HAP-1 (cell line): Measurements from ENCODE around the gene FAIM2.
A peak's percentile ranks its signal among the peaks of the same experiment; 100 is the strongest.

Experiments
- DNase-seq, 2 experiments: peaks; one replicate each; pipeline ENCODE4 v3.0.0-alpha.2; 2016 to 2020; ENCODE audit warnings: low spot score in 2 of 2
- H3K27me3 ChIP-seq: fragments of 250-450 bp; sonication (Bioruptor Pico); 2 replicates; pipeline ENCODE4 v1.5.1; 2020; ENCODE audit warnings: low read depth, mild to moderate bottlenecking, moderate library complexity
- H3K36me3 ChIP-seq: fragments of 250-450 bp; sonication (Bioruptor Pico); replicated peaks from 2 replicates; pipeline ENCODE4 v1.5.1; 2020; ENCODE audit warnings: mild to moderate bottlenecking
- H3K4me1 ChIP-seq: fragments of 250-450 bp; sonication (Bioruptor Pico); 2 replicates; pipeline ENCODE4 v1.5.1; 2020; ENCODE audit warnings: mild to moderate bottlenecking
- H3K4me3 ChIP-seq: fragments of 250-450 bp; sonication (Bioruptor Pico); 2 replicates; pipeline ENCODE4 v1.5.1; 2020; ENCODE audit warnings: mild to moderate bottlenecking, moderate library complexity
- H3K9me3 ChIP-seq: fragments of 250-450 bp; sonication (Bioruptor Pico); 2 replicates; pipeline ENCODE4 v1.5.1; 2020; ENCODE audit warnings: mild to moderate bottlenecking, moderate library complexity
- in situ Hi-C: fragments of 300-500 bp; cut with MboI; formaldehyde crosslinking; loops from 3 replicates; pipeline ENCODE4 v1.14.3; 2020; ENCODE audit warnings: low sequenced_read_pairs, inconsistent platforms, mixed read lengths

Gene FAIM2

DNA sequence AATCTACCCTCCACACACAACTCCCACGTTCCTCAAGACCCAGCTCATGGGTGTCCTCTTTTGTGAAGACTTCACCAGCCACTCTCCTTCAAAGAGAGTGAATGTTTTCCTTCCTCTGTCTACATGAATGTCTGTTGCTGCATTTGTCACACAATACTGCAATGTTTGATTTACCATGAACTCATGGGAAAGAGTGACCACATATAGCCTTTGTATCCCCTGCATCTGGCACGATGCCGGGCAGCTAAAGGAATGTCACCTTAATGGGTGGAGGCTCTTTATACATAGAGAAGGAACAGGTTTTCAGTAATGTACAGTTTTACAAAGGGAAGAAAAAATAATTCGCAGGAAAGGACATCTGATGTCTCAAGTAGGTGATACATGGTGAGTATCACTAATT, 48.7 kb downstream of the FAIM2 start:
- no peak for DNase-seq
- in situ Hi-C loops = no loop called here
- H3K27me3 ChIP-seq = no peaks in the 10 kb centered on the region
- H3K9me3 ChIP-seq = no peaks in the 10 kb centered on the region
- H3K4me1 ChIP-seq = peaks cover 9% of the 10 kb centered on the region
- no peak overlapping the region for H3K4me3 ChIP-seq
- no peaks in the 10 kb centered on the region for H3K36me3 ChIP-seq

- Histone ChIP-seq H3K27me3 (0 out of 2 replicates have a peak, but pooled peaks cover 3% of the 10 kb centered on the region), H3K36me3 (no peaks in the 10 kb centered on the region), H3K9me3 (no peaks in the 10 kb centered on the region), H3K4me1 (peaks cover 9% of the 10 kb centered on the region), H3K4me3 (no peak overlapping the region)
- in situ Hi-C loops = no loop called here
- DNase-seq = no peak
Observed at GRCh38 chr12:49853671-49854070, 50.0 kb downstream of the FAIM2 start.

- H3K9me3 ChIP-seq = no peaks in the 10 kb centered on the region
- no peak overlapping the region for H3K4me3 ChIP-seq
- H3K36me3 ChIP-seq = no peaks in the 10 kb centered on the region
- H3K4me1 ChIP-seq = peaks cover 12% of the 10 kb centered on the region
- in situ Hi-C loops = no loop called here
- no peak for DNase-seq
- H3K27me3 ChIP-seq = 0 out of 2 replicates have a peak, but pooled peaks cover 6% of the 10 kb centered on the region
Observed at GRCh38 chr12:49847161-49847560, 56.5 kb downstream of the FAIM2 start.

DNA sequence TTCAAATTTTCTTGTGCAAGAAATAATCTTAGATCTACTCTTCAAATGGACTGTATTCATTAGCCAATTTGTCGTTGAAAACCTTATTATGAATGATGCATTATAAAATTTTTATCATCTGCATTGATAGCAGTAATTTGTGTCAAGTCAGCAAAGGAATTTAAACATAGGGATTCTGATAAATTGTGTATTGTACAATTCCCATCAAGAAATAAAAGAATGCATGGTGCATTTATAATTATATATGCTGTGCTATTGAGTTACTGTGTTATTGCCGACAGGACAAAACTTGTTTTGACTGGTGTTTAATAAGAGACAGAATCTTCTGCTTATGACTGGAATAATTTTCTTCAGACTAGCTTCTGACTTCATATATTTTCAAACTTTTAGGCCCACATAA, 57.7 kb downstream of the FAIM2 start:
- H3K9me3 ChIP-seq = no peaks in the 10 kb centered on the region
- no peaks in the 10 kb centered on the region for H3K36me3 ChIP-seq
- DNase-seq = no peak
- H3K4me3 ChIP-seq = no peak overlapping the region
- in situ Hi-C loops = no loop called here
- peaks cover 5% of the 10 kb centered on the region for H3K4me1 ChIP-seq
- 0 out of 2 replicates have a peak, but pooled peaks cover 6% of the 10 kb centered on the region for H3K27me3 ChIP-seq

GRCh38 chr12:49843876-49844437, 59.7 kb downstream of the FAIM2 start:
- peaks cover 4% of the 10 kb centered on the region; the same call in 1 of the 2 replicates for H3K4me1 ChIP-seq
- H3K4me3 ChIP-seq = no peak overlapping the region
- no peaks in the 10 kb centered on the region for H3K9me3 ChIP-seq
- no peak for DNase-seq
- no peaks in the 10 kb centered on the region for H3K36me3 ChIP-seq
- in situ Hi-C loops = no loop called here
- H3K27me3 ChIP-seq = 0 out of 2 replicates have a peak, but pooled peaks cover 3% of the 10 kb centered on the region

- Histone ChIP-seq H3K36me3 (no peaks in the 10 kb centered on the region), H3K4me1 (peaks cover 4% of the 10 kb centered on the region; the same call in 1 of the 2 replicates), H3K9me3 (no peaks in the 10 kb centered on the region), H3K4me3 (peak overlapping the region; percentile 55), H3K27me3 (0 out of 2 replicates have a peak, but pooled peaks cover under 1% of the 10 kb centered on the region)
- DNase-seq = no peak
- in situ Hi-C loops = no loop called here
Observed at GRCh38 chr12:49843411-49843810, 60.3 kb downstream of the FAIM2 start.

DNA sequence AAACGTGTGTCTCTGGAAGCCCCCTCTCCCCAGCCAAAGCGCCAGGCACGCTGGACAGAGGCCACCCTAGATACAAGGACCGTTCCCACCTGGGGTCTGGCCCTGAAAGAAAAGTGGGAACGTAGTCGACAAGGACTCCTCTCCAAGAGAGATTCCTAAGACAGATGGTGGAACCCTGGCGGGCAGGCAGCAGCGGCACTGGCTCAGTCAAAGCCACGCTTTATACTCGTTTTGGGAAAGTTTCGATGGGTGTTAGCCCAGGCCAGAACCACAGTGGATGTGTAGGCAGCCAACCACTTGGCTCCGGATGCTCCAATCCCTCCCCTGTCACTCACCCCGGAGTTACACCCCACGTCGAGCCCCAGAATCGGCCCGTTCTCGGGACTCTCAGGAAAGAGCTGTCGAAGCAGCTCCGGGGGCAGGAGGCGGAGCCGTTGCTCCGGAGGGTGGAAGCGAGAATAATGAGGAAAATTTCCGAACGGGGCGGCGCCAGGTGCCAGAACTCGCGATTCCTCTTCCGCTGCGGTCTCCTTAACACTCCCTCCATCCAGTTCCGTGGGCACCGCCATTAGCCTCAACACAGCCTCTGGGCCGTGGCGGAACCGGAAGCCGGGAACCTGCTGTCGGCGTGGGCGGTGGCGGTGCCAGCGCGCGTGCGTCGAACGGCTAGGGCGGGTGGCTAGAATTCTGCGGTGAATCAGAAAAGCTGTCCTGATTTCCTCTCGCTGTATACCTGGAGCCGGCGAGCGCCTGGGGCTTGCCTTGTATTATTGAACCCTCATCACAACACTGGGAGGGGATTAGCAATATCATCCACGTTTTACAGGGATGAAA, 61.0 kb downstream of the FAIM2 start, which contains the start of gene BCDIN3D:
Gene BCDIN3D, minus strand, starts transcription at position 588 of the 834 bp plus-strand sequence. Its CDS starts 19 bp downstream, at position 569.
- Histone ChIP-seq H3K4me1 (peaks cover 4% of the 10 kb centered on the region; the same call in 1 of the 2 replicates), H3K4me3 (peak within 1 kb of the TSS; percentile 55), H3K27me3 (no peaks in the 10 kb centered on the region), H3K9me3 (no peaks in the 10 kb centered on the region), H3K36me3 (no peaks in the 10 kb centered on the region)
- peak; percentile 80 to 93 for DNase-seq
- in situ Hi-C loops = no loop called here

DNA sequence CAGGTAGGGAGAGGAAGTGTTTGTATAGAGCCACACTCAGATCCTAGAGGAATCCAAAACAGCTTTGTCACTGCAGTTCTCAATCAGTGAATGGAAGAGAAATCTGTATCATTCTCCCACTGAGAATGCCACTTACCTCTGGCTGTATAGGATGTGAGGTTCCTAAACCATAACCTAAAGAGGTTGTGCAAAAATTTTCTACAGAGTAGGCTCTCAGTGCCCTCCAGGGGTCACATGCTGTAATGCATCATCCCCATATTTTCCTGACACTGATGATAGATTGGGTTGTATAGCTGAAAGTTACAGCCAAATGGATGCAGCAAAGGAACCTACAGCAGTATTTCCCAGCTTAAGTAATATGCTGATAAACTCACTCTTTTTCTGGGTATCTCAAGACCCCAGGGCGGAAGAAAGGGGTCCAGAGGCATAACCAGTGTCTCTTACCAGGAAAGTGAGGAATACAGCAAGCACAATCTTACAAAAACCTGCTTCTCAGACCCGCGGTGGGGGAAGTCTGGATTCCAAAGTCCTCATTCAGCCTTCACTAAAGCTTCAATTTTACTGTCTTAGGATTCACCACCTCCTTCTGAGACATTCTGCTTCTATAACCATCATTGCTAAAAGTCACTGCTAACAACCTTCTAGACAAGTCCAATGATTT, 64.6 kb downstream of the FAIM2 start:
- in situ Hi-C loops = no loop called here
- H3K4me1 ChIP-seq = peaks cover 4% of the 10 kb centered on the region; the same call in 1 of the 2 replicates
- no peaks in the 10 kb centered on the region for H3K27me3 ChIP-seq
- no peak overlapping the region for H3K4me3 ChIP-seq
- H3K9me3 ChIP-seq = no peaks in the 10 kb centered on the region
- peak; percentile 45 to 65 for DNase-seq
- H3K36me3 ChIP-seq = no peaks in the 10 kb centered on the region

GRCh38 chr12:49832836-49833421, 70.8 kb downstream of the FAIM2 start:
- H3K4me1 ChIP-seq = peaks cover 10% of the 10 kb centered on the region
- H3K27me3 ChIP-seq = no peaks in the 10 kb centered on the region
- no peak for DNase-seq
- H3K9me3 ChIP-seq = no peaks in the 10 kb centered on the region
- no peaks in the 10 kb centered on the region for H3K36me3 ChIP-seq
- H3K4me3 ChIP-seq = no peak overlapping the region
- in situ Hi-C loops = no loop called here

- DNase-seq = no peak
- no peaks in the 10 kb centered on the region for H3K36me3 ChIP-seq
- in situ Hi-C loops = no loop called here
Observed at GRCh38 chr12:49831717-49832116, 72.0 kb downstream of the FAIM2 start.

DNA sequence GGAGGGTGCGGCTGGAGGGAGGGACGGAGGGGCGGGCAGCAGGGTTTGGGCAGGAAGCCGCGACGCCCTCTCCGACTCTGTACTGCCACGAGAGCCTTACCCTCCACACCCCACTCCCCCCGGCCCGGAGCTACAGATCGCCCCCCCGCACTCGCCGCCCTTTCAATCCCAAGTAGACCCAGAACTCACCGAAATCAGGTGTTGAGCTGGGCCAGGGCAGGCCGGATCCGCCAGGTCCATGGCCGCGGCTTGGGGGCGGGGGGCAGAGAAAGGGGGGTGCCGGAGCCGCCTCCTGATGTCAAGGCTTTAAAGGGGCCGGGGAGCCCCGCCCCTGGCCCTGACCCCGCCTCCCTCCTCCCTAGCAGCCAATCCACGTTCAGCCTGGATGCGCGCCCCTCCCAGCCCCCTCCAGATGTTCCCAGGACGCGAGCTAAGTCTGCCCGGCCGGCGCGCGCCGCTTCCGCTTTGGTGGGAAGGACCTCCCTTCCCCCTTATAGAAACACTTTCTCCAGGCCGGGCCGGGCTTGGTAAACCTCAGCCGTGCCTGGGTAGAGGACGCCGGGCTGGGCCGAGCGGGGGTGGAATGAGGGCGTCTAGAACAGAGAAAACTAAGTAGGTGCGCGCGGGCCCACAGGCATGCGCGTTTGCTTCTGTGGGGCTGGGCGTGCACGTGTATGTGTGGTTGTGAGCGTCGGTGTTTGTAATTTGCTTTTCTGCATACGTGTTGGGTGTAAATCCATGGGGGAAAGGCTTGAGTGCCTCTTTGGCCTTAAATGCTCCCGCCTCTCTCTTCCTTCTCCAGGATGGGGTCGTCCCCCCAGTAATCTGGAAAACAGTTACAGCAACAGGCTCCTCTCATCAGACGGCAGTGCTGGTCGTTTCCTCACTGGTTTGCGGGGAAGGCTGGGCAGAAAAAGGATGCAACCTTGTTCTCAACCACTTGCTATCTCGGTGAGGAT, 75.3 kb downstream of the FAIM2 start, which contains the start of gene NCKAP5L:
Gene NCKAP5L, minus strand, starts transcription at position 281 of the 959 bp plus-strand sequence. CDS start 24,369 bp downstream, outside the sequence.
- peak within 1 kb of the TSS; percentile 74 for H3K4me3 ChIP-seq
- H3K27me3 ChIP-seq = no peaks in the 10 kb centered on the region
- peaks cover 10% of the 10 kb centered on the region for H3K4me1 ChIP-seq
- DNase-seq = peak; percentile 92 to 98
- no peaks in the 10 kb centered on the region for H3K36me3 ChIP-seq
- H3K9me3 ChIP-seq = no peaks in the 10 kb centered on the region
- in situ Hi-C loops = no loop called here

More at GRCh38 chr12:49831717-49832116, 72.0 kb downstream of the FAIM2 start:
- peaks cover 10% of the 10 kb centered on the region for H3K4me1 ChIP-seq
- no peak overlapping the region for H3K4me3 ChIP-seq
- no peaks in the 10 kb centered on the region for H3K27me3 ChIP-seq
- no peaks in the 10 kb centered on the region for H3K9me3 ChIP-seq

DNA sequence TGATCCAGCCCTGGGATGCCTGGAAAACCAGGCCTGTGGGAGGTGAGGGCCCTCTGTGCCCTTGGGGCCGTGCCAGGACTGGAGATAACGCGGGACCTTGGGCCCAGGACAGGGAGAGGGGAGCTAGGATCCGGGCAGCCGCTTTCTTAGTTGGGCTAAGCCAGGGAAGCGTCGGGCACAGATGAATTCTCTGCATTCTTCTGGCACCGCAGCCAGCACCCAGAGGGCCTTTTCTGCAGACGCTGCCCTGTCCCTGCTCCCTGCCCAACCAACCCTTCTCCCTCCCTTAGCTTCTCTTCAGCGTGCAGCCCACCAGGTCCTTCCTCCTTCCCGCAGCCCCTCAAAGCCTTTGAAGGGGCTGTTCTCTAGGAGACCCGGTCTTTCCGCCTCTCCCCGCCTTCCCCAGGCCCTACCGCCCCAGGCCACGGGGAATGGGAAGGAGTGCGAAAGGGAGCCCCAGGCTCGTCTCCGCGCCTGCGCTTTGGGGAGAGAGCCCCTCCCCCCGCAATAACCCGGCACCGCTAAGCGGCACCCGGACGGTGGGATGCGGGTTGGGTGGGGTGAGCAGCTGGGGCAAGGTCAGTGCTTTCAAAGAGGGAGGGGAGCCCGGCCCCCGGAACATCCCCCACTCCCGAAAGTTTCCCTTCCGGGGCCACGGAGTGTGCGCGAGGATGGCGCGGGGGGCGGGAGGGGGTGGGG, 76.2 kb downstream of the FAIM2 start:
- no peaks in the 10 kb centered on the region for H3K9me3 ChIP-seq
- peak; percentile 68 to 90 for DNase-seq
- in situ Hi-C loops = no loop called here
- peaks cover 10% of the 10 kb centered on the region for H3K4me1 ChIP-seq
- H3K36me3 ChIP-seq = no peaks in the 10 kb centered on the region
- H3K4me3 ChIP-seq = peak overlapping the region; percentile 74
- H3K27me3 ChIP-seq = no peaks in the 10 kb centered on the region
